IPS-NIHi7 (cell line): ENCODE measurements around the gene NGEF.

ENCODE experiments used
- DNase-seq: peaks from one replicate; pipeline ENCODE4 v3.0.0; 2012; ENCODE audit warnings: mixed read lengths; ENCODE audit errors: extremely low spot score

NGEF gene

GRCh38 chr2:232967474-232967873 is 45.6 kb downstream of the NGEF start:
- DNase-seq, result no peak

- no peak for DNase-seq
These were observed 46.9 kb downstream of the NGEF start for GRCh38 chr2:232966122-232966521.

- no peak for DNase-seq
These were observed 49.1 kb downstream of the NGEF start for GRCh38 chr2:232963913-232964312.

- no peak for DNase-seq
These were observed 52.2 kb downstream of the NGEF start for GRCh38 chr2:232960862-232961261.

- DNase-seq, result no peak
These were observed 53.9 kb downstream of the NGEF start for GRCh38 chr2:232959139-232959538.

- no peak for DNase-seq
These were observed 55.4 kb downstream of the NGEF start for GRCh38 chr2:232957657-232958090.

GRCh38 chr2:232955856-232956255 is 57.2 kb downstream of the NGEF start:
- DNase-seq, result no peak

GRCh38 chr2:232954691-232955090 is 58.4 kb downstream of the NGEF start:
- DNase-seq, result no peak

GRCh38 chr2:232951891-232952290 is 61.2 kb downstream of the NGEF start:
- no peak for DNase-seq

GRCh38 chr2:232951181-232951580 is 61.9 kb downstream of the NGEF start:
- no peak for DNase-seq

GRCh38 chr2:232950751-232951150 is 62.3 kb downstream of the NGEF start:
- no peak for DNase-seq

- no peak for DNase-seq
These were observed 64.0 kb downstream of the NGEF start for GRCh38 chr2:232949016-232949415.

GRCh38 chr2:232942831-232943230 is 70.2 kb downstream of the NGEF start:
- DNase-seq, result no peak

- no peak for DNase-seq
These were observed 71.0 kb downstream of the NGEF start for GRCh38 chr2:232941912-232942594.

- no peak for DNase-seq
These were observed 71.7 kb downstream of the NGEF start for GRCh38 chr2:232941400-232941799.

- no peak for DNase-seq
These were observed 72.3 kb downstream of the NGEF start for GRCh38 chr2:232940724-232941123.

- no peak for DNase-seq
These were observed 75.7 kb downstream of the NGEF start for GRCh38 chr2:232937278-232937906.

GRCh38 chr2:232931636-232932035 is 81.4 kb downstream of the NGEF start:
- no peak for DNase-seq

- DNase-seq, result no peak
These were observed 83.0 kb downstream of the NGEF start for GRCh38 chr2:232930059-232930400.

- no peak for DNase-seq
These were observed 83.6 kb downstream of the NGEF start for GRCh38 chr2:232929303-232930058.

GRCh38 chr2:232928551-232929302 is 84.3 kb downstream of the NGEF start:
- peak; percentile 51 for DNase-seq
